GM12875 (cell line): ENCODE results near the gene CGGBP1.
"Not testable (repeated sequence)": the region's sequence is repeated elsewhere in the genome, so short reads cannot be mapped to it uniquely, and the experiment has no call there.

Experiments used
- H3K4me3 ChIP-seq: one replicate; pipeline ENCODE4 v1.5.1; 2011; ENCODE audit warnings: low read depth, low read length, control low read depth
- TF ChIP-seq, protein P1 (sequence below): IDR thresholded peaks from 2 replicates; pipeline ENCODE4 v1.5.1; 2011; ENCODE audit warnings: low read depth, mild to moderate bottlenecking, control low read depth, inconsistent platforms, low read length, moderate library complexity, borderline replicate concordance; ENCODE audit not compliant: insufficient read depth

The CGGBP1 gene

GRCh38 chr3:88028876-88029275 is 29.9 kb downstream of the CGGBP1 start:
- TF ChIP-seq, protein P1, sequence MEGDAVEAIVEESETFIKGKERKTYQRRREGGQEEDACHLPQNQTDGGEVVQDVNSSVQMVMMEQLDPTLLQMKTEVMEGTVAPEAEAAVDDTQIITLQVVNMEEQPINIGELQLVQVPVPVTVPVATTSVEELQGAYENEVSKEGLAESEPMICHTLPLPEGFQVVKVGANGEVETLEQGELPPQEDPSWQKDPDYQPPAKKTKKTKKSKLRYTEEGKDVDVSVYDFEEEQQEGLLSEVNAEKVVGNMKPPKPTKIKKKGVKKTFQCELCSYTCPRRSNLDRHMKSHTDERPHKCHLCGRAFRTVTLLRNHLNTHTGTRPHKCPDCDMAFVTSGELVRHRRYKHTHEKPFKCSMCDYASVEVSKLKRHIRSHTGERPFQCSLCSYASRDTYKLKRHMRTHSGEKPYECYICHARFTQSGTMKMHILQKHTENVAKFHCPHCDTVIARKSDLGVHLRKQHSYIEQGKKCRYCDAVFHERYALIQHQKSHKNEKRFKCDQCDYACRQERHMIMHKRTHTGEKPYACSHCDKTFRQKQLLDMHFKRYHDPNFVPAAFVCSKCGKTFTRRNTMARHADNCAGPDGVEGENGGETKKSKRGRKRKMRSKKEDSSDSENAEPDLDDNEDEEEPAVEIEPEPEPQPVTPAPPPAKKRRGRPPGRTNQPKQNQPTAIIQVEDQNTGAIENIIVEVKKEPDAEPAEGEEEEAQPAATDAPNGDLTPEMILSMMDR = no peak
- no peak overlapping the region for H3K4me3 ChIP-seq

DNA sequence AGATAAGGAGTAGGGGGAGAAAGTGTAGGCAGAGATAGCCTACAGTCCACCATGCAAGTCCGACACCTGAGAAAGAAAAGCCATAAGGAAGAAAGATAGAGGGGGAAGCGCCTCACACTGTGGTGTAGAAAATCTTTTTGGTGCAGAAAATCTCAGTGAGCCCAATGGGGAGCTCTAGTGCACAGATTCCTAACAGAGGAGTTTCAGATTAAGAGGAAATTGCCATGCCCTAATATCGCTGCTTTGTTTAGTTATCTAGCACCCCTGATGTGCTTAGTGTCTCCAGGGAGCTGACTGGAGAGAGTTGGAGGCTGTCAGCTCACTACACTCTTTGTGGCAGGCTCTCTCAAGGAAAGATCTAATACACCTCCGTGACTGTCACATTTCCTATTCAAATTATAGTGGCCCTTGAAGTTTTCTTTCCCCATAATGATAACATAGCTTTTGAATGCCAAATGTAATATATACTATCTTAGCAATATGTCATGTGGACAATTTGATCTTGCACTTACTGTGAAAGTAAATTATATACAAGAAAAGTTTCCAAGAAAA is 33.7 kb downstream of the CGGBP1 start:
- TF ChIP-seq, protein P1 = no peak
- no peak overlapping the region for H3K4me3 ChIP-seq

DNA sequence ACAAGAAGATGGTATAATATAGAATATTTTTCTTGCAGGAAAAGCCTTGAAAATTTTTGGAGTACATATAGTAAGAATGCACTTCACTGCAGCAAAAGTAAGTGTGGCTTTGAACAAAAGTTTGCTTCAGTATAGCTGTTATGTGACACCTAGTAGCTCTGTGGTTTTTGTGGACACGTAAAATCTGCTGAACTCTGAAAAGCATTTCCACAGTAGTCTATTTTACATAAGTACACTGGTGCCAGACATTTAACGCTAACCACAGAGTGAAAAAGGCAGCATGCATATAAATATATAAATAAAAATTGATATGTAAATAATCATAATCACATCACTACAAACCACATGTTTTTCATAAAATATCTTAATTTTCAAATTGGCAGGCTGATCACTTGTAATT is 39.8 kb downstream of the CGGBP1 start:
- TF ChIP-seq, protein P1 = no peak
- no peak overlapping the region for H3K4me3 ChIP-seq

DNA sequence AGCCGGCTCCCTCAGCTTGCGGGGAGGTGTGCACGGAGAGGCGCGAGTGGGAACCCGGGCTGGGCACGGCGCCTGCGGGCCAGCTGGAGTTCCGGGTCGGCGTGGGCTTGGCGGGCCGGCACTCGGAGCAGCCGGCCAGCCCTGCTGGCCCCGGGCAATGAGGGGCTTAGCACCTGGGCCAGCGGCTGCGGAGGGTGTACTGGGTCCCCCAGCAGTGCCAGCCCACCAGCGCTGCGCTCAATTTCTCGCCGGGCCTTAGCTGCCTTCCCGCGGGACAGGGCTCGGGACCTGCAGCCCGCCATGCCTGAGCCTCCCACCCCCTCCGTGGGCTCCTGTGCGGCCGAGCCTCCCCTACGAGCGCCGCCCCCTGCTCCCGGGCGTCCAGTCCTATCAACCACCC is 43.1 kb downstream of the CGGBP1 start:
- H3K4me3 ChIP-seq = not testable (repeated sequence)

- H3K4me3 ChIP-seq = no peak overlapping the region
- TF ChIP-seq, protein P1 = no peak
These were observed 45.2 kb downstream of the CGGBP1 start for GRCh38 chr3:88013592-88013991.

- H3K4me3 ChIP-seq = no peak overlapping the region
- TF ChIP-seq, protein P1 = no peak
These were observed 48.0 kb downstream of the CGGBP1 start for GRCh38 chr3:88010810-88011209.

DNA sequence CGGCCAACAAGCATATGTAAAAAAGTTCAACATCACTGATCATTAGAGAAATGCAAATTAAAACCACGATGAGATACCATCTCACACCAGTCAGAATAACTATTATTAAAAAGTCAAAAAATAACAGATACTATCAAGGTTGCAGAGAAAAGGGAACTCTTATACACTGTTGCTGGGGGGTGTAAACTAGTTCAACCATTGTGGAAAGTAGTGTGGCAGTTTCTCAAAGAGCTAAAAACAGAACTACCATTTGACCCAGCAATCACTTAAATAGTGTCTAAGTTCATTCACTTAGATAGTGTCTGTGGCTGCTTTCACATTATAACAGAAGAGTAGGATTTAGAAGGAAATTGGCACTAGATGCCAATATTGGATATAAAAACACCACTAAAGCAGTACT is 49.7 kb downstream of the CGGBP1 start:
- TF ChIP-seq, protein P1 = no peak

GRCh38 chr3:88005066-88005465 is 53.7 kb downstream of the CGGBP1 start:
- TF ChIP-seq, protein P1 = no peak
- H3K4me3 ChIP-seq = no peak overlapping the region

More for the DNA sequence above, 49.7 kb downstream of the CGGBP1 start:
- no peak overlapping the region for H3K4me3 ChIP-seq
